Gastroesophageal sphincter (tissue), 3 donors: ENCODE measurements around the gene B4GALNT2.
"Not testable (repeated sequence)": the region's sequence is repeated elsewhere in the genome, so short reads cannot be mapped to it uniquely, and the experiment has no call there.

Source experiments
- CTCF ChIP-seq, 4 experiments: fragments of 200-600 bp in 2 of 4; fragments of 450-650 bp in 2 of 4; sonication (generic) in 1 of 4; IDR thresholded peaks; one replicate each; pipeline ENCODE4 v1.5.1; 2017 to 2019; ENCODE audit warnings: antibody characterized with exemption in 4 of 4, mild to moderate bottlenecking in 2 of 4, moderate library complexity in 2 of 4
- EP300 ChIP-seq: sonication (generic); formaldehyde crosslinking; IDR thresholded peaks from one replicate; pipeline ENCODE4 v1.6.1; 2017; ENCODE audit warnings: antibody characterized with exemption, mild to moderate bottlenecking
- POLR2AphosphoS5 ChIP-seq: sonication (generic); formaldehyde crosslinking; IDR thresholded peaks from one replicate; pipeline ENCODE4 v1.6.1; 2017; ENCODE audit warnings: antibody characterized with exemption

- not testable (repeated sequence) for TF ChIP-seq CTCF (IDR thresholded peaks at IDR 0.05); EP300; POLR2AphosphoS5
Observed at GRCh38 chr17:49145654-49146053, 13.1 kb downstream of the B4GALNT2 start.
